ENCODE measurements around the gene GALNT2.

DNA sequence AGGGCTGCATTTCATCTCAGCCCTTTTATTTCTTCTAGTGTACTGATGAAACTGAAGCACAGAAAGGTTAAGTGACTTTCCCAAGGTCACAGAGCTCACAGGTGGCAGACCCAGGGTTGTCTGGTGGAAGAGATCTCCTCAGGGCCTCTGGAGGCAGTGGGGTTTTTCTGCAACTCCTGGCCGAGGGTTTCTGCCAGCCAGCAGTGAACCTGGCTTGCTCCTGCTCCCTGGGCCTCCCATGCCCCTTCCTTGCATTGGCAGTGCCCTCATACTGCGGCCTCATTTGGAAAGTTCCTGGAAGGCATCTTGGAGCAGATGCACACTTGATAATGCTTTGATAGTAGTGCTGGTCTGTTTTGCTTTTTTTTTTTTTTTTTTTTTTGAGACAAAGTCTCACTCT is 7.7 kb downstream of the GALNT2 start:
- TF ChIP-seq CTCF (IDR thresholded peaks at IDR 0.05), result no peak
- no peak for TF ChIP-seq POLR2A (IDR thresholded peaks at IDR 0.05)
- TF ChIP-seq EP300 (IDR thresholded peaks at IDR 0.05), result no peak

All from tibial nerve (tissue), 4 donors.